Spinal cord (tissue), 10 donors: ENCODE data around the gene TIAM2. TPM values are rescaled to one million over a fixed set of nuclear protein-coding genes. Genes with fewer than 3 reads are reported as not detected.
"Not testable (repeated sequence)": the region's sequence is repeated elsewhere in the genome, so short reads cannot be mapped to it uniquely, and the experiment has no call there.

Experiments
- DNase-seq, 6 donors: peaks; one replicate each; pipeline versions ENCODE4 v3.0.0 to v3.0.0-alpha.2; 2013 to 2015; ENCODE audit warnings: low spot score in 6 of 6, low read depth in 4 of 6
- H3K27ac ChIP-seq: one replicate; pipeline ENCODE4 v1.5.1; 2013; ENCODE audit warnings: low read depth, low read length, control low read depth
- H3K27me3 ChIP-seq: one replicate; pipeline ENCODE4 v1.6.1; 2013; ENCODE audit warnings: low read length; ENCODE audit not compliant: control insufficient read depth, insufficient read depth
- H3K36me3 ChIP-seq: one replicate; pipeline ENCODE4 v1.6.1; 2013; ENCODE audit warnings: low read length; ENCODE audit not compliant: control insufficient read depth, insufficient read depth
- H3K4me1 ChIP-seq: one replicate; pipeline ENCODE4 v1.6.1; 2013; ENCODE audit warnings: low read length; ENCODE audit not compliant: control insufficient read depth, insufficient read depth
- H3K4me3 ChIP-seq: one replicate; pipeline ENCODE4 v1.5.1; 2013; ENCODE audit warnings: low read depth, low read length, control low read depth
- H3K9me3 ChIP-seq: one replicate; pipeline ENCODE4 v1.6.1; 2013; ENCODE audit warnings: low read length; ENCODE audit not compliant: control insufficient read depth, insufficient read depth
- WGBS: methylation state at CpG from one replicate; pipeline ENCODE4 v1.1.5; 2013; ENCODE audit warnings: missing lambda C conversion rate; ENCODE audit not compliant: insufficient coverage; 5-methylcytosine and 5-hydroxymethylcytosine counted together
- polyA plus RNA-seq, 2 donors: library from polyadenylated mRNA; unstranded; fragments of 120-200 nt; gene quantifications; one replicate each; pipeline ENCODE4 v1.2.1, GENCODE V29; 2013; ENCODE audit not compliant: insufficient read length in 2 of 2
- total RNA-seq, 2 donors: library from RNA; depleted of rRNA in 1 of 2; stranded (reverse); fragments of 120-200 nt in 1 of 2; fragments of >200 nt in 1 of 2; gene quantifications; one replicate each; pipeline versions ENCODE4 v1.2.3 to v1.2.4, GENCODE V29; 2013 to 2014
- donor health status: healthy.

Gene TIAM2
- total and polyA plus RNA-seq, 4 donors = 15.6 to 25.7 (median 19.5) TPM

GRCh38 chr6:155018415-155018814 is 23.3 kb downstream of the TIAM2 start:
- H3K4me1 ChIP-seq, H3K27me3 ChIP-seq, DNase-seq, H3K36me3 ChIP-seq, H3K4me3 ChIP-seq, H3K27ac ChIP-seq, H3K9me3 ChIP-seq: not testable (repeated sequence)
- WGBS = 93% methylated on average over 2 of the region's 3 CpGs

GRCh38 chr6:155021680-155022079 is 26.6 kb downstream of the TIAM2 start:
- WGBS = 100% methylated on average over 2 of the region's 5 CpGs
- no peak for DNase-seq
- Histone ChIP-seq H3K9me3 (no peaks in the 10 kb centered on the region), H3K27me3 (no peaks in the 10 kb centered on the region), H3K4me1 (no peaks in the 10 kb centered on the region), H3K27ac (no peak overlapping the region), H3K4me3 (no peak overlapping the region), H3K36me3 (no peaks in the 10 kb centered on the region)

GRCh38 chr6:155022721-155023120 is 27.6 kb downstream of the TIAM2 start:
- Histone ChIP-seq H3K27me3 (no peaks in the 10 kb centered on the region), H3K27ac (no peak overlapping the region), H3K36me3 (no peaks in the 10 kb centered on the region), H3K4me3 (no peak overlapping the region), H3K4me1 (no peaks in the 10 kb centered on the region), H3K9me3 (no peaks in the 10 kb centered on the region)
- WGBS = 93% methylated on average over 5 of the region's 7 CpGs
- peak in 1 of 6 donors; percentile 29 for DNase-seq

GRCh38 chr6:155023717-155024116 is 28.6 kb downstream of the TIAM2 start:
- Histone ChIP-seq H3K9me3 (no peaks in the 10 kb centered on the region), H3K4me3 (no peak overlapping the region), H3K27me3 (no peaks in the 10 kb centered on the region), H3K27ac (no peak overlapping the region), H3K4me1 (no peaks in the 10 kb centered on the region), H3K36me3 (no peaks in the 10 kb centered on the region)
- 60% methylated on average over 1 of the region's 7 CpGs for WGBS
- DNase-seq = no peak

- no peaks in the 10 kb centered on the region for H3K27me3 ChIP-seq
- H3K4me1 ChIP-seq = no peaks in the 10 kb centered on the region
- H3K9me3 ChIP-seq = no peaks in the 10 kb centered on the region
- DNase-seq = peak in 1 of 6 donors; percentile 90
- no peak overlapping the region for H3K4me3 ChIP-seq
- no peak overlapping the region for H3K27ac ChIP-seq
- H3K36me3 ChIP-seq = no peaks in the 10 kb centered on the region
- WGBS = 80% methylated on average over 1 of the region's 2 CpGs
Measured at GRCh38 chr6:155024391-155025027, 29.4 kb downstream of the TIAM2 start.

GRCh38 chr6:155026022-155026705 is 31.0 kb downstream of the TIAM2 start:
- no peaks in the 10 kb centered on the region for H3K36me3 ChIP-seq
- H3K4me1 ChIP-seq = no peaks in the 10 kb centered on the region
- 60% methylated on average over 1 of the region's 4 CpGs for WGBS
- no peak overlapping the region for H3K4me3 ChIP-seq
- no peak overlapping the region for H3K27ac ChIP-seq
- DNase-seq = peak in 2 of 6 donors; percentile 24 to 68
- H3K27me3 ChIP-seq = no peaks in the 10 kb centered on the region
- H3K9me3 ChIP-seq = no peaks in the 10 kb centered on the region

- DNase-seq = no peak
- Histone ChIP-seq H3K9me3 (no peaks in the 10 kb centered on the region), H3K36me3 (no peaks in the 10 kb centered on the region), H3K27ac (no peak overlapping the region), H3K4me1 (no peaks in the 10 kb centered on the region), H3K27me3 (no peaks in the 10 kb centered on the region), H3K4me3 (no peak overlapping the region)
- 89% methylated on average over 1 of the region's 4 CpGs for WGBS
Measured at GRCh38 chr6:155026706-155027045, 31.6 kb downstream of the TIAM2 start.

GRCh38 chr6:155030148-155030720 is 35.1 kb downstream of the TIAM2 start:
- peaks cover 3% of the 10 kb centered on the region for H3K9me3 ChIP-seq
- H3K27me3 ChIP-seq = no peaks in the 10 kb centered on the region
- no peaks in the 10 kb centered on the region for H3K4me1 ChIP-seq
- H3K27ac ChIP-seq = no peak overlapping the region
- 94% methylated on average over 5 of the region's 8 CpGs for WGBS
- H3K36me3 ChIP-seq = no peaks in the 10 kb centered on the region
- no peak overlapping the region for H3K4me3 ChIP-seq
- DNase-seq = no peak

GRCh38 chr6:155031091-155031490 is 36.0 kb downstream of the TIAM2 start:
- H3K4me1 ChIP-seq = no peaks in the 10 kb centered on the region
- no peak for DNase-seq
- WGBS = no CpG with 5 or more reads among the region's 1 CpG
- peaks cover 3% of the 10 kb centered on the region for H3K9me3 ChIP-seq
- no peak overlapping the region for H3K4me3 ChIP-seq
- no peaks in the 10 kb centered on the region for H3K36me3 ChIP-seq
- H3K27ac ChIP-seq = no peak overlapping the region
- H3K27me3 ChIP-seq = no peaks in the 10 kb centered on the region
